ENCODE measurements around the gene IPO5. TPM values are rescaled to one million over a fixed set of nuclear protein-coding genes. Genes with fewer than 3 reads are reported as not detected.

The IPO5 gene
- 115 TPM for total RNA-seq

DNA sequence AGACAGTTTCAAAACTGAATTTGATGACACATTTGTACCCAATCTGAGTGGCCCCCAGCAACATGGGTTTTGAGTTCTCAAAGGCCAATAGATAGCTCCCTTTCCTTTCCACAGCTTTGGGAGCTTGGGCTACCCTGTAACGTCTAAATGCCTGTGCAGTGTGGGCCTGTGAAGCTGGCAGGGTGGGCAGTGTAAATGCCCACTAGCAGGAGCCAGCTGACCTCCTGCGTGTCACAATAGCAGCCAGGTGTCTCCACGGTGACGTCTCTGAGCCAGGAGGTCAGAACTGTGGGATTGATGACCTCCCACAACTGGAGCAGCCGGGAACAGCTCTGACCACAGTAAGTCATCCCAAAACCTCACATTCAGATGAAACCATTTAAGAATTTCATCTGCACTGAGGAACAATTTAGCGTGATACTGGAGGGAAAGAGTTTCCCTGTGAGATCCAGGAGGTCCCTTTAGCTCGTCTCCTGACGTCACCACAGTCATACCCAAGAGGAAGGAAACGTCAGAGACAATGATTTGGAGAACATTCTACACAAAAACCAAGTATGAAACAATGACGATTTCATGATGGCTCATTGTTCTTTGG lies at the start of gene IPO5:
TSS of gene IPO5 (plus strand) at position 300 of the 595 bp plus-strand sequence. CDS start 23,022 bp downstream, outside the sequence.
- ATAC-seq = no peak
- intact Hi-C loops (cut with DNase I) = no loop called here
- DNase-seq (ENCODE audit: low spot score) = no peak

DNA sequence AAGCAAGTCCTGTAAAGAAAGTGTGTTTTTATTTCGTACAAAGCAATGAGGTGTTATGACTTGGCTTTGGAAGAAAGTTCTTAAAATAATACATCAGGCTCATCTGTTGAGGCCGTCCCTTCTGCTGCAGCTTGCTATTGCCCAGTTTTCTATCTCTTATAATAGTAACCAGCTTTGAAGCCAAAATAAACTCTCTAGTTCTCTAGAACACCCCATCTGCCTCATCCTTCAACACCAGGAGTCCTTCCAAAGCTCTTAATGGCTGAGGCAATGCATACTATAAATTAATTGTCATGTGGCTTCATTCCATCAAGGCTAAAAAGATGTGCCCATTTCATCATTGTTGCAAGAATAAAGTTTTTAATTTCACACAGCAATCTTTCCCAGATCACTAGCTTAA lies 49.4 kb upstream of the IPO5 start:
- intact Hi-C loops (cut with DNase I) = no loop called here
- ATAC-seq (peak; percentile 55), DNase-seq (ENCODE audit: low spot score) (no peak)

DNA sequence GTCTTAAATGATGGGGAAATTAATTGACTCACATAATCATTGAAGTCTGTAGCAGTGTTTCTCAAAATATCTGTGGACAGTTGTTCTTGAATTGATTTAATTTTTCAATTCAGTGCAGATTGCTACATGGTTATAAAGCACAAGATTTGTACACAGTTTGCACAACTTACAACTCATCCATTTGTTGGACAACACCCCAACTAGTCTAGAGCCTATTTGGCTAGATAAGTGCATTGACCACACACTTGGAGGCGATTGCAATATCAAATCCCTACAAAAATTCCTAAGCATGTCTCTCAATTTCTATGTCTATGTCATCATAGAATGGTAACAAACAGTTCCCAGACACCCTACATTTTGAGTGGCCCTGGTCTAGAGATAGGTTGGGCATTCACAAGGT lies 48.0 kb upstream of the IPO5 start:
- intact Hi-C loops (cut with DNase I) = no loop called here
- ATAC-seq (peak; percentile 63), DNase-seq (ENCODE audit: low spot score) (no peak)

DNA sequence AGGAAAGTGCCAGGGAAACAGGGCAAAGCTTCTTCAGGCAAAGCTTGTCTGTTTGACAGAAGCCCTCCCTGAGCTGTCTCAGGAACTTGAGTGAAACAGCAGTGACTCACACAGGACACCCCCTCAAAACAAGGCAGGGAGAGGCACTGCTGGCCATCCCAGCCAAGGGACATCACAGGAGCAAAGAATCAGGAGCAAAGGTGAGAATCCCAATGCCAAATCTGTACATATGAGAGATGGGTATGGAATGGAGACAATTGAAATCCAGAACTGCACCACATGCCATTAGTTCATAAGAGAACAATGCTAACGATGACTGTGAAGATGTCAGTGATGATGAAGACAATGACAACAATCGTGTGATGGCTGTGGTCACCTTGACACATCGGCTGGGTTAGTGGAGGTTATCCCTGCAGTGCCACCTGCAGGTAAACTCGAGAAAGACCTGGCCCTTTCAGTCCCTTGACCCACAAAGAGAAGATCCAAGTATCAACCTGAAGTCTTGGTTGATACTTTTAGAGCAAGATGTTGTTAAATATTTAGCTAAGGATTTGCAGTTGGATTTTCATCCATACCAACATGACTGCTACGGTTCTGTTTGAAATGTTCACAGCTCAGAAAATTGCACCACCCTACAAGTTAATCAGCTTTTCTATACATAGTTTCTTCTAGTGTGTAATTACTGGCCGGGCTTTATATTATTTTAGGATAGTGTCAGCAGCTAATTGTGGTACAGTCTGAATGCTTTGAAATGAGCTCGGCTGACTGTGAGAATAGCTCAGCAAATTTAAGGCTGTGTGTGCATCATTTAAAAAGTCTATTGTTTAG lies 42.0 kb upstream of the IPO5 start:
- ATAC-seq = no peak
- intact Hi-C loops (cut with DNase I) = no loop called here
- DNase-seq (ENCODE audit: low spot score) = no peak

DNA sequence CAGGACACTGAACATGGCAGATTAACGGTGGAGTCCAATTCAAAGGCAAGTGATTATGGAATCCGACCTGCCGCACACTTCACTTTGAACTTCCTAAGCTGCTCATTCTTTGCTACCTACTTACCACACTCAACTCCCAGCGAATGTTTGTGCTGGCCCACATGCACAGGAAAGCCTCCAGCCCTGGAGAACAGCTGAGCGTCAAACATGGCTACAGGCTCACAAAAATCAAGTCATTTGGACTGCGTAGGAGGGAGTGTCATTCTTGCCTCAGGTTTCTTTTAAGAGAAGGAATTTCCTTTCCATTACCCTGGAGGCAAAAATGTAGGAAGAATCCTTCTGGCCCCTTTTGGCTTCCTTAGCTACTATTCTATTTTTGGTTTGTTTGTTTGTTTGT lies 41.3 kb upstream of the IPO5 start:
- DNase-seq (ENCODE audit: low spot score) = no peak
- intact Hi-C loops (cut with DNase I) = no loop called here
- no peak for ATAC-seq

DNA sequence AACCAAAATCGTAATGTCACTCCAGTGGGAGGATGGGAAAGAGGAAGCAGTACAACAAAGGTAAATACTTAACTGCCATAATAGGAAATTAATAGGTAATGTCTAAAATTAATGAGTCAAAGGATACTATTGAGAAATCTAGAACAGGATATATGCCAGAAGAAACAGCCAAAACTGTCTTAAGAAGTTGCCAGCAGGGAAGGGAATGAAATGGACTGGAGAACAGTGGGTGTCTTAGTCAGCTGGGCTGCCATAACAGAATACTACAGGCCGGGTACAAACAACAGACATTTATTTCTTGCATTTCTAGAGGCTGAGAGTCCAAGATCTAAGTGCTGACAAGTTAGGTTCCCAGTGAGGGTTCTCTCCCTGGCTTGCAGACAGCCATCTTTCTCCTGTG lies 40.3 kb upstream of the IPO5 start:
- intact Hi-C loops (cut with DNase I) = no loop called here
- DNase-seq (ENCODE audit: low spot score) (no peak), ATAC-seq (no peak)

DNA sequence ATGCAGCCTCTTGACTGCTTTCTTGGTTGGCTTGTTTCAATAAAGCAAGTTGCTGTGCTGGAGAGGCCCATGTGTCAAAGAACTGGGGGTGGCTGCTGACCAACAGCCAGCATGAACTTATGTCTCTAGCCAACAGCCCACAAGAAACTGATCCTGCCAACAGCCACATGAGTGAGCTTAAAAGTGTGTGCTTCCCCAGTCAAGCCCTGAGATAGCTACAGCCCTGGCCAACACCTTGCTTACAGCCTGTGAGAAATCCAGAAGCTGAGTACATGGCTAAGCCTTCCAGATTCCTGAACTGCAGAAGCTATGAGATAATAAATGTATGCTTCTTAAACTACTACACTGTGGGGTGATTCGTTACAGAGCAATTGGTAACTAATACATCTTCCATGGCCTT lies 38.9 kb upstream of the IPO5 start:
- DNase-seq (ENCODE audit: low spot score) = no peak
- ATAC-seq = no peak
- intact Hi-C loops (cut with DNase I) = no loop called here

DNA sequence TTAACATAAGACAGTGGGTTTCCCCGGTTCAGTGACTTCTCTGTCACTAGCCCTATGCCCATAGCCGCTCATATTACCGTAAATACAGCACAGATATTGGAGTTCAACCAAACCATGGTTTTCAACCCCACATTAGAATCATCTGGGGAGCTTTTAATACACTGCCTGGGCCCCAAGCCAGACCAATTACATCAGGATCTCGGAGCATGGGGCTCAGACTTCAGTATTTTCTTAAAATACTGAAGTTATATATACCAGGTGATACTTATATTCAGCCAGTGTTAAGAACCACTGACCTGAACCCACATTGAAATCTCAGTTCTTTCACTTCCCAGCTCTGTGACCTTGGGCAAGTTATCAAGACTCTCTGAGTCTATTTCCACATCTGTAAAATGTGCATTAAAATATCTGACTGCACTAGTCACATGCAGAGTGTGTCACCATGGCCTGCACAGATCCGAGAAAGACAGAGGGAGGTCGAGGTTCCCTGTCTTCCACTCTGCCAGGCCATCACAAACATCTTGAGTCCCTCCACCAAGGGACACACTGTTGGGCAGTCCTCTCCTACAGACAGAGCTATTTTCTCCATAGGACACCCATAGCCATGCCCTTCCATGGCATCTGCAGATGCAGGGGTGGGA lies 32.2 kb upstream of the IPO5 start:
- peak; percentile 88 for ATAC-seq
- intact Hi-C loops (cut with DNase I) = no loop called here
- DNase-seq (ENCODE audit: low spot score) = peak; percentile 60

DNA sequence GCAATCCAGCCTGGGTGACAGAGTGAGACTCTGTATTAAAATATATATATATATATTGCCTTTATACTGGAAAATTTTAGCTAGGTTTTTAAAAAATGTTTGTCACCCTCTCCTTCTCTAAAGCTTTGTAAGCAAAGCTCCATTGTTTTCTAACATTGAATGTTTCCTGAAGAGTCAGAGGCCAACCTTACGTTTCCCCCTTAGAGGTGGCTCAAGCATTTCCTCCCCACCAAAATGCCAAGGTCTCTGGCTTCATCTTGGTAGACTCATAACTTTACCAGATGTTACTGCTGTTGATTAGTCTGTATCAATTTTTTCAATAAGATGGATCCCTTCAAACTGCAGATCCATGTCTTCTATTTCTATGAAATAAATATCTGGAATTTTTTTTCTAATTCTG lies 25.2 kb upstream of the IPO5 start:
- ATAC-seq (no peak), DNase-seq (ENCODE audit: low spot score) (no peak)
- intact Hi-C loops (cut with DNase I) = no loop called here

DNA sequence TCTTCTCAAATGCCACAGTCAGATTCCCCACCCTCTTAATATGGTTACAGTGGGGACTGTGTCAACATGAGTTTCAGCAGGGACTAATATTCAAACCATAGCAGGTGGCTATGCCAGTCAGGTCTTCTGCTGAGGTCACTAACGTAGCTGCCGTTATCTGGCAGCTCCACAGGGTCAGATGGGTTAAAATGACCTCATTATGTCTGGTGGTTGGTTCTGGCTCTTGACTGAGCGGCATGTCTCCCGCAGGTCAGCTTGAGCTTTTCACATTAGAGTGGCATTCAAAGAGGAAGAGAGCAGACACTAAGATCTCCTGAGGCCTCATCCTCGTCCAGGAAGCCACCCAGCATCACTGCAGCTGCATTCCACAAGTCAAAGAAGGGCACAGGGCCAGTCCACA lies 21.4 kb upstream of the IPO5 start:
- intact Hi-C loops (cut with DNase I) = no loop called here
- no peak for ATAC-seq
- no peak for DNase-seq (ENCODE audit: low spot score)

DNA sequence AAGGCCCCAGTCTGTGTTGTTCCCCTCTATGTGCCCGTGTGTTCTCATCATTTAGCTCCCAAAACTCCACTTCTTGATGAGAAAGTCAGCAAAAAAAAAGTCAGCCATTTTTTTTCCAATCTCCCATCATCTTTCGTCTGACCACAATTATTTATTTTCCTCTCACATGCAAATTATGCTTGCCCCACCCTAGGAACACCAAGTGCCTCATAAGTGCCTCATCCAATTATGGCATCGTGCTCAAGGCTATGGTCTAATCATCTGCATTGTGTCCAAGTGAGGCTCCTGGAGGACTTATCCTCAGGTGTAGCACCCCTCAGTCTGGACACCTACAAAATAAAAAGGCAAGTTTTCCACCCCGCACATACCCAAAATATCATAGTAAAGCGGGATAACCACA lies 20.8 kb upstream of the IPO5 start:
- ATAC-seq = no peak
- no peak for DNase-seq (ENCODE audit: low spot score)
- intact Hi-C loops (cut with DNase I) = no loop called here

DNA sequence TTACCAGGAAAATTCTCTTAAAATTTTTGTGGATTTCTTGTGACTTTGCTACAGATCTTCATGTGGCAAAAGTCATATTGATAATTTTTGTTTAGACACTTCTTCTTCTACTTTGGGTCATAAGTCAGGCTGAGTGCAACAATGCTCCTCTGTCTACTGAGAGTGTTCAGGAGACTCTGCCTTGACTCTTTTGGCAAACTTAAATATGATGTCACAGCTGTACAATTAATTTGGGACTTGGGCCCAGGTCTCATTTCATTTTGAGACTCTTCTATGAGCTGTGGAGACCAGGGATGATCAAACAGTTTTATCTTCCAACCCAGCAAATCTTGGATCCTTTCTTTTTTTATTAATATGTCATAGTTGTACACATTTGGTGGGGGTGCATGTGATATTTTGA lies 19.7 kb upstream of the IPO5 start:
- ATAC-seq (peak; percentile 78), DNase-seq (ENCODE audit: low spot score) (no peak)
- intact Hi-C loops (cut with DNase I) = no loop called here

DNA sequence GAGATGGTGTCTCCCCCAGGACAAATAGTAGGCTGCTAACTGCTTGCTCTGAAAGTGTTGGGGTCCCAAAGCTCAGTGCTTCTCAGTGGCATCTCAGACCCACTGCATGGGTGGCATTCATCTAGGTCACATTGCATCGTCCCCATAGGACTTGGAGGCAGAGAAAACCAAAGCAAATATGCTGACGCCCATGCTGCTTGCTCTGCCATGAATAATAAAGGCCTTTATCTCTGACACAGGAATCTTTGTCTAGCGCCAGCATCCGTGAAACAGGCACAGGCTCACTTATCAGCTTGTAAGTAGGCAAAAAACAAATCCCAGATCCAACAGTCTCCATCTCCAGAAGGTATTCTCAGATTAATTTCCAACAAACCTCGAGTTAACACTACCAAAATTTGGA lies 18.9 kb upstream of the IPO5 start:
- intact Hi-C loops (cut with DNase I) = no loop called here
- ATAC-seq (peak; percentile 81), DNase-seq (ENCODE audit: low spot score) (no peak)

DNA sequence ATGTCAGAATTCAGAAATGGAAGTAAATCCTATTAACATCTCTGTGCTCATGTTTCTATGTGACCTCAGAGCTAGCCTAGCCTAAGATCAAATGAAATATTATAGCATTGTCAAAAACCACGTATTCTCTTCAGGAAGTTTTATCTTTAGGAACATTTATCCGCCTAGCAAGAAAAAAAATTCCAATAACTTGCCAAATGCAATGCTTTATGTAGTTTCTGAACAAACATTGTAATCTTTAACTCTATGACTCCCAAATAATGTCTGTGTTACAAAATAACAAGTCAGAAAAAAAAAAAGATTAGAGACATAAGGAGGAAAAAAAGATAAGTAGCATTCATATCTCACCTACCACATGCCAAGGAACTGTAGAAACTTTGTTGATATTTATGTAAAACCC lies 18.4 kb upstream of the IPO5 start:
- DNase-seq (ENCODE audit: low spot score) (no peak), ATAC-seq (peak; percentile 38)
- intact Hi-C loops (cut with DNase I) = no loop called here

DNA sequence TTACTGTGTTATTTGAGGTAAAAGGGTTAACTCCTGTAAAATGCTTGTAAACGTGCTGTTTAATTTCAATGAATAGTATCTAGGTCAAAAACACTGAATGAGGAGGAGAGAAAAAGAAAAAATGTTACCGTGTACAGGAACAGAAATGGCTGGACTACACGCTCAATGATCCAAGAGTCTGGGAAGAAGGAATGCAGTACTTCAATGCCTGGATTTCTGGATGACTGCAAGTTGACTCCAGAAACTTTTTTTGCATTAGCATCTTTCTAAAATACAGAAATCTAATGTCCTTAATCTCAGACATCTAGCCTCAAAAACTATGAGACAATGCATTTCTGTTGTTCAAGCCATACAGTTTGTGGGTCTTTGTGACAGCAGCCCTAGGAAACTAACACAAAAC lies 17.4 kb upstream of the IPO5 start:
- intact Hi-C loops (cut with DNase I) = no loop called here
- DNase-seq (ENCODE audit: low spot score) (no peak), ATAC-seq (no peak)

DNA sequence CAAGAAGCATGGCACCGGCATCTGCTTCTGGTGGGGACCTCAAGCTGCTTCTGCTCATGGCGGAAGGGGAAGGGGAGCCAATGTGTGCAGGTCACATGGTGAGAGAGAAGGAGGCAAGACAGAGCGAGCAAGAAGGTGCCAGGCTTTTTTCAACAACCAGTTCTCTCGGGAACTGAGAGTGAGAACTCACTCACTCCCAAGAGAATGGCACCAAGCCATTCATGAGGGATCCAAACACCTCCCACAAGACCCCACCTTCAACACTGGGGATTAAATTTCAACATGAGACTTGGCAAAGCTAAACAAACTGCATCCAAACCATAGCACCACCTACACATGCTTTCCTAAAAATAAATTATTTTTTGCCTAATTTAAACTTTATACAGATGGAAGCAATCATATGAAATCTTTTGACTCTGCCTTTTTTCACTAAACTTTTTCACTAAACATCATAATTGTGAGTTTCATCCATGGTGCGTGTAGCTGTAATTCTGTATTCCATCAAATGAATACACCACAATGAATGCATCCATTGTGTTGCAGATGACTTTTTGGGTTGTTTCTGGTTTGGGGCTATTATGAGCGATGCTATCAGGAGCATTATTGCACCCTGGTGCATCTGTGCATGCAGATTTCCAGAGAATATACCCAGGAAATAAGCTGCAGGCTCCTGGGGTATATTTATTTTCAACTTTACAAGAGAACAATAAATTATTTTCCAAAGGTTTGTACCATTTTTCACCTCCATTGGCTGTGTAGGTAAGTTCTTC lies 14.6 kb upstream of the IPO5 start:
- DNase-seq (ENCODE audit: low spot score) (no peak), ATAC-seq (no peak)
- intact Hi-C loops (cut with DNase I) = no loop called here

DNA sequence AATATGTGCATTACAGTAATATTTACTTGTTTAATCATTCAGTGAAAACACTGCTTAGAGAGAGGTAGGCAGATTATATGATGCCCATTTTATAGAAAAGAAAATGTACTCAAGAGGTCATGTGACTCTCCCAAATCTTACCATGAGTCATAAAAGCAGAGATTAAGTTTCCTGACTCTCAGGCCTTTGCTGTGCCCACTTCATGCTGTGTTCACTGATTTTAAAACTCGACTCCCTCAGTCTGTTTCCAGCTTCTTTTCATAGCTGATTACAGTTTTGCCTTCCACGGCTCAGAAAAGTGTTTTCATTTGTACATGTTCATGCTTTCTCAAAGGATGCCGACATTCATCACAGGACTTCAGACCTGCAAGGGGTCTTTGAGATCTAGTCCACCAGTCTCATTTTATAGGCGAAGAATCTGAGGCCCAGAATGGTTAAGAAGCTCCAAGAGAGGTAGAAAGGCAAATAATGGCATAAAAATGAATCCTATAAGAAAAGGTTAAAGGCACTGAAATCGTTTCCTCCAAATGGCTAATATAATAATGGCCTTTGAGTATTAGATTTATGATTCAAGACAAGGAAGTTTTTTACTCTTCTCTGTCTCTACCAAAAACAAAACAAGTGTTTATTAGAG lies 9.0 kb upstream of the IPO5 start:
- DNase-seq (ENCODE audit: low spot score) (no peak), ATAC-seq (no peak)
- intact Hi-C loops (cut with DNase I) = no loop called here

DNA sequence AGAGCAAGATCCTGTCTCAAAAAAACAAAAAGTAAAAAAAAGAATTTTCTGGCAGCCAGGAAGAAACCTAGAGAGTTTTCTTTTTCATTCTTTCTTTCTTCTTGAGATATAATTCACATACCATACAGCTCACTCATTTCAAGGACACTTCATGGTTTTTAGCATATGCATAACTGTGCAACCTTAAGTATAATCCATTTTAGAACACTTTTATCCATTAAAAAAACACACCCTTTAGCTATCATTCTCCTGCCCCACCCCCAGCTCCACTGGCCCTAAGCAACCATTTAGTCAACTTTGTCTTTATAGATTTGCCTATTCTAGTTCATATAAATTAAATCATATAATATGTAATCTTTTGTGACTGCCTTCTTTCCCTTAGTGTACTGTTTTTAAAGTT lies 8.1 kb upstream of the IPO5 start:
- no peak for ATAC-seq
- intact Hi-C loops (cut with DNase I) = no loop called here
- no peak for DNase-seq (ENCODE audit: low spot score)

DNA sequence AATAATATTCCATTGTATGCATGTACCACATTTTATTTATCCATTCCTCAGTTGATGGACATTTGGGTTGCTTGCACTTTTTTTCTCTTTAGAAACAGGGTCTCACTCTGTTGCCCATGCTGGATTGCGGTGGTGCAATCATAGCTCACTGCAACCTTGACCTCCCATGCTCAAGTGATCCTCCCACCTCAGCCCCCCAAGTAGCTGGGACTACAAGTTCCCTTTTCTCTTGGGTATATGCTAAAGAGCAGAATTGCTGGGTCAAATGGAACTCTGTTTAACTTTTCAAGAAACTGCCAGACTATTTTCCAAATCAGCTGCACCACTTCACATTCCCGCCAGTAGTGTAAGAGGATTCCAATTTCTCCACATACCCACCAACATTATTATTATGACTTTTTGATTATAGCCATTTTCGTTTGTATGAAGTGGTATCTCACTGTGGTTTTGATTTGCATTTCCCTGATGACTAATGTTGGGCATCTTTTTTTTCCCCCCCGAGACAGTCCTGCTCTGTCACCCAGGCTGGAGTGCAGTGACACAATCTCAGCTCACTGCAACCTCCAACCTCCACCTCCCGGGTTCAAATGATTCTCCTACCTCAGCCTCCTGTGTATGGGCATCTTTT lies 7.6 kb upstream of the IPO5 start:
- intact Hi-C loops (cut with DNase I) = no loop called here

More for the DNA sequence above, 7.6 kb upstream of the IPO5 start:
- DNase-seq (ENCODE audit: low spot score) = no peak
- no peak for ATAC-seq

Measured in sciatic nerve (tissue), 2 donors.